ENCODE measurements around the gene WWOX. TPM values are rescaled to one million over a fixed set of nuclear protein-coding genes. Genes with fewer than 3 reads are reported as not detected.

WWOX gene
- total RNA-seq, 1 experiment from 2014 or later: 35.6 TPM

GRCh38 chr16:78291604-78292003 lies 192.2 kb downstream of the WWOX start:
- Histone ChIP-seq H2AFZ (no peak overlapping the region), H3K27me3 (ENCODE audit: insufficient read depth, low read depth) (no peaks in the 10 kb centered on the region), H3K27ac (no peak overlapping the region), H3K4me3 (no peak overlapping the region), H3K4me2 (no peak overlapping the region), H3K79me2 (ENCODE audit: low read depth) (no peaks in the 10 kb centered on the region), H3K36me3 (ENCODE audit: low read depth) (no peaks in the 10 kb centered on the region), H3F3A (ENCODE audit: insufficient read depth, low read depth) (no peaks in the 10 kb centered on the region), H4K20me1 (ENCODE audit: insufficient read depth) (no peaks in the 10 kb centered on the region; the same call in 1 of the 2 replicates), H3K9me2 (ENCODE audit: insufficient read depth) (no peaks in the 10 kb centered on the region), H3K9me3 (ENCODE audit: insufficient read depth, low read depth) (no peaks in the 10 kb centered on the region), H3K4me1 (replicated peaks; ENCODE audit: insufficient read depth) (peaks cover 10% of the 10 kb centered on the region; the same call in 1 of the 2 replicates)
- BruUV-seq (replicated peaks): no TSS peak
- ChIA-PET POLR2A (ENCODE audit: unreplicated experiment) (no interaction called here), CTCF (no interaction called here)
- TF ChIP-seq, protein P1, sequence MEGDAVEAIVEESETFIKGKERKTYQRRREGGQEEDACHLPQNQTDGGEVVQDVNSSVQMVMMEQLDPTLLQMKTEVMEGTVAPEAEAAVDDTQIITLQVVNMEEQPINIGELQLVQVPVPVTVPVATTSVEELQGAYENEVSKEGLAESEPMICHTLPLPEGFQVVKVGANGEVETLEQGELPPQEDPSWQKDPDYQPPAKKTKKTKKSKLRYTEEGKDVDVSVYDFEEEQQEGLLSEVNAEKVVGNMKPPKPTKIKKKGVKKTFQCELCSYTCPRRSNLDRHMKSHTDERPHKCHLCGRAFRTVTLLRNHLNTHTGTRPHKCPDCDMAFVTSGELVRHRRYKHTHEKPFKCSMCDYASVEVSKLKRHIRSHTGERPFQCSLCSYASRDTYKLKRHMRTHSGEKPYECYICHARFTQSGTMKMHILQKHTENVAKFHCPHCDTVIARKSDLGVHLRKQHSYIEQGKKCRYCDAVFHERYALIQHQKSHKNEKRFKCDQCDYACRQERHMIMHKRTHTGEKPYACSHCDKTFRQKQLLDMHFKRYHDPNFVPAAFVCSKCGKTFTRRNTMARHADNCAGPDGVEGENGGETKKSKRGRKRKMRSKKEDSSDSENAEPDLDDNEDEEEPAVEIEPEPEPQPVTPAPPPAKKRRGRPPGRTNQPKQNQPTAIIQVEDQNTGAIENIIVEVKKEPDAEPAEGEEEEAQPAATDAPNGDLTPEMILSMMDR (conservative IDR thresholded peaks at IDR 0.05): no peak
- no peak for TF ChIP-seq EZH2 (IDR thresholded peaks at IDR 0.05; ENCODE audit: low read depth)
- DNase-seq: no peak
- intact Hi-C loops (cut with micrococcal nuclease; ENCODE audit: unreplicated experiment): no loop called here

DNA sequence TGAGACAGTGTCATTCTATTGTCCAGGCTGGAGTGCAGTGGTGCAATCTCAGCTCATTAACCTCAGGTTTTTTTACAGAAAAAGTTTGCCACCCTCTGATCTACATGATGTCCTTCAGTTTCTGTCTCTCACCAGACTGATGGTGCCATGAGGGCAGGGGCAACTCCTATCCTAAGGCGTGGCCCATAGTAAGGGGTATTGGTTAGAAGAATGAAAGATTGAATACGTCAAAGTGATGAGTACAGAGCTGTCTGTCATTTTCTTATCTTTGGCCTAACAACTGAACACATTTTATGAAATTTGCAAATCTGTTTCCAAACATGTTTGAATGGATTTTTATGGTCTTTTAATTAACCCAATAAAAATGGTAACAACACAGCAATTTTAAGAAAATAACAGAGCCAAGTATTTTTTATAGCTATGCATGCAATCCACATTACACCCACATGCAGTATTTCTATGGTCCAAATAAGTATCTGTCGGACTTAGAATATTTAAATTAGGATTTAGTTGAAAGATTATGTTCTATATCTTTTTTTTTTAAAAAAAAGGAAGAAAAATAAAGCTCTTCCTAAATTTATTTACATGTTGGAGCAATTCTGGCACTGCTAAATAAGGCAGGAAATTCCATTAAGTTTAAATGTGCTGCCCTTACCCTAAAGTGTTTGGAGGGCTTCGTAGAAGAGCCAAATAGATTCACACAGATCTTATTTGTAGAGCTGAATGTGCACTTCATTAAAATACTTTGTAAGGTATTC lies 192.8 kb downstream of the WWOX start:
- TF ChIP-seq, protein P1 (conservative IDR thresholded peaks at IDR 0.05): no peak
- no peak for TF ChIP-seq EZH2 (IDR thresholded peaks at IDR 0.05; ENCODE audit: low read depth)
- Histone ChIP-seq H3K4me1 (replicated peaks; ENCODE audit: insufficient read depth) (peaks cover 10% of the 10 kb centered on the region; the same call in 1 of the 2 replicates), H3K36me3 (ENCODE audit: low read depth) (no peaks in the 10 kb centered on the region), H4K20me1 (ENCODE audit: insufficient read depth) (no peaks in the 10 kb centered on the region; the same call in 1 of the 2 replicates), H3K4me3 (no peak overlapping the region), H3K27ac (no peak overlapping the region), H3K27me3 (ENCODE audit: insufficient read depth, low read depth) (no peaks in the 10 kb centered on the region), H3K9me2 (ENCODE audit: insufficient read depth) (no peaks in the 10 kb centered on the region), H3K79me2 (ENCODE audit: low read depth) (no peaks in the 10 kb centered on the region), H3K4me2 (peak overlapping the region; percentile 23), H3K9me3 (ENCODE audit: insufficient read depth, low read depth) (no peaks in the 10 kb centered on the region), H2AFZ (no peak overlapping the region), H3F3A (ENCODE audit: insufficient read depth, low read depth) (no peaks in the 10 kb centered on the region)
- ChIA-PET CTCF (no interaction called here), POLR2A (ENCODE audit: unreplicated experiment) (interaction anchor here (0.6 kb wide), 1 partner anchor 187 kb away, joined by 10 read pairs; no protein-coding TSS in a partner anchor)
- BruUV-seq (replicated peaks): no TSS peak
- no peak for DNase-seq
- intact Hi-C loops (cut with micrococcal nuclease; ENCODE audit: unreplicated experiment): no loop called here

DNA sequence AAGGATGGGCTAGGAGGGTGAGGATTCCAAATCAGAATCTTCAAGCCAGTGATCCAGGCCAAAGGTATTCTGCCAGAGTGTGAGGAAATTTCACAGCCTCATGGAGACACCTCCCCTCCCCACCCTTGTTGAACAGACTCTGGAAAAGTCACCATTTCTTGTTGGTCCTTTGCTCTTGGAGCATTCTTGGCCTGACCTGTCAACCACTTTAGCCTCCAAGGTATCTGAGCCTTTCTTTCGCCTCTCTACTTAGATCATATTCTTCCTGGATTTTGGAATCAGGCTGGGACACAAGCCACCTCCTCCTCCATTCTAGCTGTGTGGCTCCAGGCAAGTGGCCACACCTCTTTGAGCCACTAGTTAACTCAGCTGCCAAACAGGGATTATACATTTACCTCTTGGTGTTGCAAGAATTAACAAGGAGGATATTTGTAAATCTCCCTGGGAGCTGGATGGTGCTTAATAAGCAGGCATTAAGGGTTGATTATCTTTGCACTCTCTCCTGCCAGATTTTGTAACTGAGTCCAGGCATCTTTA lies 193.5 kb downstream of the WWOX start:
- DNase-seq: no peak
- no peak for TF ChIP-seq EZH2 (IDR thresholded peaks at IDR 0.05; ENCODE audit: low read depth)
- TF ChIP-seq, protein P1 (conservative IDR thresholded peaks at IDR 0.05): no peak
- Histone ChIP-seq H3K4me3 (no peak overlapping the region), H3K4me1 (replicated peaks; ENCODE audit: insufficient read depth) (peaks cover 10% of the 10 kb centered on the region; the same call in 1 of the 2 replicates), H3K36me3 (ENCODE audit: low read depth) (no peaks in the 10 kb centered on the region), H3K9me2 (ENCODE audit: insufficient read depth) (no peaks in the 10 kb centered on the region), H4K20me1 (ENCODE audit: insufficient read depth) (no peaks in the 10 kb centered on the region; the same call in 1 of the 2 replicates), H2AFZ (no peak overlapping the region), H3K27ac (no peak overlapping the region), H3K79me2 (ENCODE audit: low read depth) (no peaks in the 10 kb centered on the region), H3K27me3 (ENCODE audit: insufficient read depth, low read depth) (no peaks in the 10 kb centered on the region), H3K9me3 (ENCODE audit: insufficient read depth, low read depth) (no peaks in the 10 kb centered on the region), H3F3A (ENCODE audit: insufficient read depth, low read depth) (no peaks in the 10 kb centered on the region), H3K4me2 (peak overlapping the region; percentile 23)
- intact Hi-C loops (cut with micrococcal nuclease; ENCODE audit: unreplicated experiment): no loop called here
- ChIA-PET POLR2A (ENCODE audit: unreplicated experiment) (no interaction called here), CTCF (no interaction called here)
- no TSS peak for BruUV-seq (replicated peaks)

All from PC-9 (cell line).